ENCODE results near the gene SUPT20H. TPM values are rescaled to one million over a fixed set of nuclear protein-coding genes. Genes with fewer than 3 reads are reported as not detected.

The SUPT20H gene
- total and polyA plus RNA-seq, 10 of the 15 experiments (the other 5 are each of a cell fraction or from before 2014, with no cell fraction given): 12.3 to 69.8 (median 47.5) TPM

GRCh38 chr13:37107868-37108267 lies 48.4 kb upstream of the SUPT20H start (continued):
- no peak for TF ChIP-seq NR2C1 (IDR thresholded peaks at IDR 0.05)
- no peak for TF ChIP-seq ATF7 (IDR thresholded peaks at IDR 0.05; ENCODE audit: low read depth)

DNA sequence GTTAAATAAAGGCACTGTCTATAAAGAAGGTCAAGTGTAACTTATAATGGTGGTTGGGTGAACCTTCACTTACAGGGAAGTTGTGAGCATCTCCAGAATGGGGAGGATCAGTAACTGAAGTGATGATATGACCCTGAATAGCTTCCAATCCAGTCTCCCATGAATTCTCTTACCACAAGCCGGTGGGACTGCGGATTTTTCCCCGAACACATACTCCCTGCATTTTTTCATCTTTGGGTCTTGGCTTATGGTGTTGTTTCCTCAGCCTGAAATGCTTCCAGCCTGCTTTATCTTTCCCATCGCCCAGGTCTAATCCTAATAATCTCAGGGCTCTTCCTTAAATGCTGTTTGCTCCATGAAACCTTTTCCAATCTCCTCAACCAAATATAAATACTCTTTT lies 48.0 kb upstream of the SUPT20H start:
- H3K4me1 ChIP-seq (ENCODE audit: control insufficient read depth, insufficient read depth, low read length): no peaks in the 10 kb centered on the region
- H3K27ac ChIP-seq (ENCODE audit: control insufficient read depth, insufficient read depth): no peak overlapping the region
- no peaks in the 10 kb centered on the region for H4K20me1 ChIP-seq (ENCODE audit: control insufficient read depth, insufficient read depth)
- H3K4me2 ChIP-seq (ENCODE audit: control insufficient read depth, insufficient read depth): no peak overlapping the region
- no peak overlapping the region for H2AFZ ChIP-seq (ENCODE audit: control insufficient read depth, low read depth, low read length)
- no peak for DNase-seq (ENCODE audit: low read depth, low spot score)
- ChIA-PET SMC1A (ENCODE audit: uncharacterized antibody, unreplicated experiment) (no interaction called here), POLR2A (no interaction called here), RAD21 (ENCODE audit: unreplicated experiment) (no interaction called here), CTCF (no interaction called here)
- no peaks in the 10 kb centered on the region for H3K9me3 ChIP-seq (replicated peaks; ENCODE audit: control insufficient read depth, insufficient read depth, low read length)
- in situ Hi-C loops (cut with MboI): no loop called here
- no peak overlapping the region for H3K9ac ChIP-seq (ENCODE audit: control insufficient read depth, insufficient read depth, low read length)
- 14% methylated on average over 4 of the region's 4 CpGs for WGBS (ENCODE audit: insufficient coverage, insufficient replicate concordance, low lambda C conversion rate, missing lambda C conversion rate)
- no peaks in the 10 kb centered on the region for H3K36me3 ChIP-seq (ENCODE audit: control insufficient read depth in 2 of 2, insufficient read depth in 2 of 2, low read length in 1 of 2)
- no peaks in the 10 kb centered on the region; a peak in 1 of 4 replicates for H3K27me3 ChIP-seq (replicated peaks in 1 of 2; ENCODE audit: control insufficient read depth in 2 of 2, insufficient read depth in 2 of 2, low read length in 1 of 2)
- intact Hi-C loops (cut with micrococcal nuclease; ENCODE audit: unreplicated experiment): loop anchor here (5.0 kb wide), 1 partner anchor 495 kb away; no protein-coding TSS in a partner anchor
- no peak for FAIRE-seq
- ATAC-seq: no peak
- no peaks in the 10 kb centered on the region for H3K79me2 ChIP-seq (ENCODE audit: control insufficient read depth, insufficient read depth, low read length)
- no peak overlapping the region for H3K4me3 ChIP-seq
- BruUV-seq (replicated peaks): no TSS peak
- TF ChIP-seq LARP7 (IDR thresholded peaks at IDR 0.05) (no peak), ESRRA (IDR thresholded peaks at IDR 0.05; ENCODE audit: low read length) (no peak), CHD4 (IDR thresholded peaks at IDR 0.05) (no peak), ZBED1 (IDR thresholded peaks at IDR 0.05; ENCODE audit: borderline replicate concordance) (no peak), BCLAF1 (IDR thresholded peaks at IDR 0.05) (no peak), HDGF (IDR thresholded peaks at IDR 0.05) (no peak), POU2F2 (IDR thresholded peaks at IDR 0.05; ENCODE audit: borderline replicate concordance, low read depth, low read length) (no peak), RB1 (IDR thresholded peaks at IDR 0.05; ENCODE audit: borderline replicate concordance) (no peak), POLR2AphosphoS2 (IDR thresholded peaks at IDR 0.05; ENCODE audit: low read depth, low read length) (no peak), CBX3 (IDR thresholded peaks at IDR 0.05; ENCODE audit: borderline replicate concordance, low read depth) (no peak), WRNIP1 (IDR thresholded peaks at IDR 0.05; ENCODE audit: borderline replicate concordance, low read depth, low read length) (no peak)
- TF ChIP-seq, protein P1, sequence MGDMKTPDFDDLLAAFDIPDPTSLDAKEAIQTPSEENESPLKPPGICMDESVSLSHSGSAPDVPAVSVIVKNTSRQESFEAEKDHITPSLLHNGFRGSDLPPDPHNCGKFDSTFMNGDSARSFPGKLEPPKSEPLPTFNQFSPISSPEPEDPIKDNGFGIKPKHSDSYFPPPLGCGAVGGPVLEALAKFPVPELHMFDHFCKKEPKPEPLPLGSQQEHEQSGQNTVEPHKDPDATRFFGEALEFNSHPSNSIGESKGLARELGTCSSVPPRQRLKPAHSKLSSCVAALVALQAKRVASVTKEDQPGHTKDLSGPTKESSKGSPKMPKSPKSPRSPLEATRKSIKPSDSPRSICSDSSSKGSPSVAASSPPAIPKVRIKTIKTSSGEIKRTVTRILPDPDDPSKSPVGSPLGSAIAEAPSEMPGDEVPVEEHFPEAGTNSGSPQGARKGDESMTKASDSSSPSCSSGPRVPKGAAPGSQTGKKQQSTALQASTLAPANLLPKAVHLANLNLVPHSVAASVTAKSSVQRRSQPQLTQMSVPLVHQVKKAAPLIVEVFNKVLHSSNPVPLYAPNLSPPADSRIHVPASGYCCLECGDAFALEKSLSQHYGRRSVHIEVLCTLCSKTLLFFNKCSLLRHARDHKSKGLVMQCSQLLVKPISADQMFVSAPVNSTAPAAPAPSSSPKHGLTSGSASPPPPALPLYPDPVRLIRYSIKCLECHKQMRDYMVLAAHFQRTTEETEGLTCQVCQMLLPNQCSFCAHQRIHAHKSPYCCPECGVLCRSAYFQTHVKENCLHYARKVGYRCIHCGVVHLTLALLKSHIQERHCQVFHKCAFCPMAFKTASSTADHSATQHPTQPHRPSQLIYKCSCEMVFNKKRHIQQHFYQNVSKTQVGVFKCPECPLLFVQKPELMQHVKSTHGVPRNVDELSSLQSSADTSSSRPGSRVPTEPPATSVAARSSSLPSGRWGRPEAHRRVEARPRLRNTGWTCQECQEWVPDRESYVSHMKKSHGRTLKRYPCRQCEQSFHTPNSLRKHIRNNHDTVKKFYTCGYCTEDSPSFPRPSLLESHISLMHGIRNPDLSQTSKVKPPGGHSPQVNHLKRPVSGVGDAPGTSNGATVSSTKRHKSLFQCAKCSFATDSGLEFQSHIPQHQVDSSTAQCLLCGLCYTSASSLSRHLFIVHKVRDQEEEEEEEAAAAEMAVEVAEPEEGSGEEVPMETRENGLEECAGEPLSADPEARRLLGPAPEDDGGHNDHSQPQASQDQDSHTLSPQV (IDR thresholded peaks at IDR 0.05): no peak
- TF ChIP-seq, protein P2, sequence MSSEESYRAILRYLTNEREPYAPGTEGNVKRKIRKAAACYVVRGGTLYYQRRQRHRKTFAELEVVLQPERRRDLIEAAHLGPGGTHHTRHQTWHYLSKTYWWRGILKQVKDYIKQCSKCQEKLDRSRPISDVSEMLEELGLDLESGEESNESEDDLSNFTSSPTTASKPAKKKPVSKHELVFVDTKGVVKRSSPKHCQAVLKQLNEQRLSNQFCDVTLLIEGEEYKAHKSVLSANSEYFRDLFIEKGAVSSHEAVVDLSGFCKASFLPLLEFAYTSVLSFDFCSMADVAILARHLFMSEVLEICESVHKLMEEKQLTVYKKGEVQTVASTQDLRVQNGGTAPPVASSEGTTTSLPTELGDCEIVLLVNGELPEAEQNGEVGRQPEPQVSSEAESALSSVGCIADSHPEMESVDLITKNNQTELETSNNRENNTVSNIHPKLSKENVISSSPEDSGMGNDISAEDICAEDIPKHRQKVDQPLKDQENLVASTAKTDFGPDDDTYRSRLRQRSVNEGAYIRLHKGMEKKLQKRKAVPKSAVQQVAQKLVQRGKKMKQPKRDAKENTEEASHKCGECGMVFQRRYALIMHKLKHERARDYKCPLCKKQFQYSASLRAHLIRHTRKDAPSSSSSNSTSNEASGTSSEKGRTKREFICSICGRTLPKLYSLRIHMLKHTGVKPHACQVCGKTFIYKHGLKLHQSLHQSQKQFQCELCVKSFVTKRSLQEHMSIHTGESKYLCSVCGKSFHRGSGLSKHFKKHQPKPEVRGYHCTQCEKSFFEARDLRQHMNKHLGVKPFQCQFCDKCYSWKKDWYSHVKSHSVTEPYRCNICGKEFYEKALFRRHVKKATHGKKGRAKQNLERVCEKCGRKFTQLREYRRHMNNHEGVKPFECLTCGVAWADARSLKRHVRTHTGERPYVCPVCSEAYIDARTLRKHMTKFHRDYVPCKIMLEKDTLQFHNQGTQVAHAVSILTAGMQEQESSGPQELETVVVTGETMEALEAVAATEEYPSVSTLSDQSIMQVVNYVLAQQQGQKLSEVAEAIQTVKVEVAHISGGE (CRISPR knock-in tag; IDR thresholded peaks at IDR 0.05): no peak

Measured in GM12878 (cell line).